Stimulated activated CD4-positive, alpha-beta T cell treated with anti-CD3 and anti-CD28 coated beads, Interleukin-15, amount 100 ng/mL, for 48 hours (primary cell): ENCODE measurements around the gene KLHL6.

Experiments used
- DNase-seq, 2 donors: peaks; one replicate each; pipeline ENCODE4 v3.0.0-alpha.2; 2020; ENCODE audit warnings: low read depth in 2 of 2

KLHL6 gene

DNA sequence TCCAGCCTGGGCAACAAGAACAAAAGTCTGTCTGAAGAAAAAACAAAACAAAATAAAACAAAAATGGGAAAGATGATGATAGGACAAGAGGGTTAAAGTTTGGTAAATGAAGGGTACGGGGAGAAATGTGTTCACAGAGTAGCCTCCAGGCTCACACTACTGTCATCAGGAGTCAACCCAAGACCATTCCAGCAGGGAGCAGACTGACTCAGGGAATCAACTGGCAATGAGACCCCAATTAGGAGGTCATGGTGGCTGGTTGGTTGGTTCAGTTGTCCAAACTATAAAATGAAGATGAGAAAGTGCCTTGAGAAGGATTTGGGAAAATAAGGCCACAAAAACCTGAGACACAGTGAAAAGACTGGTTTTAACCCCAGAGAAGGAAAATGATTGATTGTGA is 51.8 kb downstream of the KLHL6 start:
- DNase-seq: no peak

DNA sequence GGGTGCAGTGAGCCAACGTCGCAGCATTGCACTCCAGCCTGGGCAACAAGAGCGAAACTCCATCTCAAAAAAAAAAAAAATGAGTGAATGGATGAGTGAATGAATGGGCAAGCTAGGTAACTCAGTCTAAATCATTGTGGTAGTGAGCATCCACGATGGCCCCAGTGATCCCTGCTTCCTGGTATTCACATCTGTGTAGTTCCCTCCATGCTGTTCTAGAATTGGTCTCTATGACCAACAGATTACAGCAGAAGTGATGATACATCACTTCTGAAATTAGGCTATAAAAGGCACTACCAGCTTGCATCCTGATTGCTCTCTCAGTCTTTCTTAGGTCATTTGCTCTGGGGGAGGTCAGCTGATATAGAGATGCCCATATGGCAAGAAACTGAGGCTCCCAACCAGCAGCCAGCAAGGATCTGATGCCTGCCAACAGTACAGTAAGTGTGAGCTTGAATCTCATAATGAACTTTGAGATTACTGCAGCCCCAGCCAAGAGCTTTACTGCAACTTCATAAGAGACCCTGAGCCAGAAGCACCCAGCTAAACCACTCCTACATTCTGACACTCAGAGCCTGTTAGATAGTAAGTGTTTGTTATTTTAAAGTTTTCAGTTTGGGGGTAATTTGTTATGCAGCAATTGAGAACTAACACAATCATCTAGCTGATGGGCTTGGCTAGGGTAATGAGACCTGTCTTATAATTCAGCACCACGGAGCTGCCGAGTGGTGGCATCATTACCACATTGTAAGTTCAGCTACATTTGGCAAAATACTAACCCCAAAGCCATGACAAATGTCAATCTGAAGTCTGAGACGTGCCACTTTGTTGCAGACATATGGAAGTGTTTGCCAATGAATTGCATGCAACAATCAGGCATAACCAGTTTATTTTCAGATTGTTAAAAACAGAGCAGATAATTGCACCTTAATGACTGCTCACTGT is 53.0 kb downstream of the KLHL6 start:
- DNase-seq: no peak

- DNase-seq: no peak
Observed at GRCh38 chr3:183500981-183501704, 54.4 kb downstream of the KLHL6 start.

GRCh38 chr3:183500319-183500718 is 55.2 kb downstream of the KLHL6 start:
- no peak for DNase-seq

- no peak for DNase-seq
Observed at GRCh38 chr3:183498634-183499033, 56.9 kb downstream of the KLHL6 start.

- no peak for DNase-seq
Observed at GRCh38 chr3:183497313-183497712, 58.2 kb downstream of the KLHL6 start.

GRCh38 chr3:183496311-183496710 is 59.2 kb downstream of the KLHL6 start:
- DNase-seq: no peak

DNA sequence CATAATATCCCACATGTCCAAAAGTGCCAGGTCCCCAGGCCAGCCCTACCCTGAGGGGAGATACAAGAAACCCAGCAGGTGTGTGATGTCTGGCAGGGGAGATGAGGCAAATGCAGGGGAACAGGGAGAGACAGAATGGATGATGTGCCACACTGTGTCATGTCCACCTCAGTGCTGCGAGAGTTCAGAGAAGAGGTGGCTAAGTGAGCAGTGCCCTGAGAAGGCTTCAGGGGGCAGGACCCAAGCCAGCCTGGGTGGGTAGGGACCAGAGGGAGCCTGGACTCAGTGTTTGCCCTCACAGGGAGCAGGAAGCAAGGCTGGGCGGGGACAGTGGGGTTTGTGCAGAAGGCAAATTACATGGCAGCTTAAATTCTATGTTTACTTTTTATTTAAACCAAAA is 61.2 kb downstream of the KLHL6 start:
- no peak for DNase-seq

GRCh38 chr3:183493296-183494045 is 62.0 kb downstream of the KLHL6 start:
- DNase-seq: no peak

GRCh38 chr3:183492849-183493179 is 62.7 kb downstream of the KLHL6 start:
- no peak for DNase-seq

DNA sequence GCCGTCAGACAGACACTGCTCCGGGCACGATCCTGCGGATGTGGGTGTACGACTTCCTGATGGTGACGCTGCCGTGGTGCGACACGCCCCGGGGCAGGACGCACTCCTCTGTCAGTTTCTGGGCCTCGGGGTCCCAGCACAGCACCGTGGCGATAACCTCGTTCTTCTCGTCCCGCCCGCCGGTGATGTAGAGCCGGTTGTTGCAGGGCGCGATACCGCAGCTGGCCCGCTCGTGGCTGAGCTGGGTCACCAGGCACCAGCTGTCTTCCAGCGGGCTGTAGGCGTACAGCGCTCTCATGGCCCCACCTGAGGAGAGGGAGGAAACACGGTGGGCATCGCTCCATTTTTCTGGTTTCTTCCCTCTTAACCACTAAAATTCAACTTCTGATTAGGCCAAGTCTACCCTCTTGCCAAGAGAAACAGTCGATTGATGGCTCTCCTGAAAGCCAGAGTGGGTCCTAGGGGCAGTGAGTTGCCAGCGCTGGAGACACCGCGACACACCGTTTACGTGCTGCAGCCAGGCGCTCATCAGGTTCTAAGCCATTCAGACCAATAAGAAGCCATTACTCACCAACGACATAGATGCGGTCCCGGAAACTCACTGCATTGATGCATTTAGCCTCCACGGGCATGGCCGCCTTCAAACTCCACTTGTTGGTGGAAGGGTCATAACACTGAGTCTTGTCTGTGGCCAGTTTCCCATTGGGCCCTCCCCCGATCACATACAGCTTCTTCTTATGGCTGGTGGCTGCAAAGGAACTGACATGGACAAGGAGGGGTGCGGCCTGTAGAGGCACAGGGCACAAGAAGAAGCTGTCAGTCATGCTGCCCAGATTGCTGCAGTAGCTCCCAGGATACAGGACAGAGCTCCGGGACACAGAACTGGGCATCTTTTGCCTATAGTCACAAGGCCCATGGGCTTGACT is 63.3 kb downstream of the KLHL6 start:
- no peak for DNase-seq

DNA sequence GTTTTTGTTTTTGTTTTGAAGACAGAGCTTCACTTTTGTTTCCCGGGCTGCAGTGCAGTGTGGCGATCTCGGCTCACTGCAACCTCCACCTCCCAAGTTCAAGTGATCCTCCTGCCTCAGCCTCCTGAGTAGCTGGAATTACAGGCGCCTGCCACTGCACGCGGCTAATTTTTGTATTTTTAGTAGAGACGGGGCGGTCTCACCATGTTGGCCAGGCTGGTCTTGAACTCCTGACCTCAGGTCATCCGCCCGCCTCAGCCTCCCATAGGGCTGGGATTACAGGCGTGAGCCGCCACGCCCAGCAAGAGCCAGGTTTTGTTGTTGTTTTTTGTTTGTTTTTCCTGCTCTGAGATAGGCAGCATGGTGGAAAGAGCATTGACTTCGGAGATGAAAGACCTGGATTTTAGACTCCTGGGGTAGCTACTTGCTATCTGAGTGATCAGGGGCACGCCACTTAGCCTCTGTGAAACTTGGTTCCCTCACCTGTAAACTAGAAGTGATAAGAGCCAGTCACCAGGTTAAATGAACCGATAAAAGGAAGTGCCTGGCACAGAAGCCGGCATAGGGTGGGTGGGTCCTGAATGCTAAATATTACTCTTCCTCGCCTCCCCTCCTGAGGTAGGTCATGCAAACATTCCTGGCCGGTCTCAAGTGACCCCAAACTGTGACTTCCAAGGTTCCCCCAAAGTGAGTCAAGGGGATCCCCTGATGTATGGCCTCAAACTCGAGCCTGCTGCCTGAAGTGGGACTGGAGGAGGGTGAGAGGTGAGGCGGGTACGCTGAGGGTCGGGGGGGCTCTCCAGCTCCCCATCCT is 64.2 kb downstream of the KLHL6 start:
- DNase-seq: no peak

DNA sequence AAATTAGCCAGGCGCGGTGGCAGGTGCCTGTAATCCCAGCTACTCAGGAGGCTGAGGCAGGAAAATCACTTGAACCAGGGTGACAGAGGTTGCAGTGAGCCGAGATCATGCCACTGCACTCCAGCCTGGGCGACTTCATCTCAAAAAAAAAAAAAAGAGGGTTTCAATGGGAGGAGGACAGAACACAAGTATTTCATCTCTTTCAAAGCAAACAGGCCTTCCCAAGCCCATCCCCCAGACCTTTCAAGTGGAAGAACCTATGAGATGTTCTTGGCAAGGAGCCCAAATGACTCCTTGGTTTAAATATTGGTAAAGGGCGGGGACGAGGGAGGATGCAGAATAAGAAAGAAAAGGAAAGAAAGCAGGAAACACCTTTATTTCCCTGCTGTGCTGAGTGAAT is 64.9 kb downstream of the KLHL6 start:
- no peak for DNase-seq

- DNase-seq: no peak
Observed at GRCh38 chr3:183490211-183490601, 65.3 kb downstream of the KLHL6 start.

DNA sequence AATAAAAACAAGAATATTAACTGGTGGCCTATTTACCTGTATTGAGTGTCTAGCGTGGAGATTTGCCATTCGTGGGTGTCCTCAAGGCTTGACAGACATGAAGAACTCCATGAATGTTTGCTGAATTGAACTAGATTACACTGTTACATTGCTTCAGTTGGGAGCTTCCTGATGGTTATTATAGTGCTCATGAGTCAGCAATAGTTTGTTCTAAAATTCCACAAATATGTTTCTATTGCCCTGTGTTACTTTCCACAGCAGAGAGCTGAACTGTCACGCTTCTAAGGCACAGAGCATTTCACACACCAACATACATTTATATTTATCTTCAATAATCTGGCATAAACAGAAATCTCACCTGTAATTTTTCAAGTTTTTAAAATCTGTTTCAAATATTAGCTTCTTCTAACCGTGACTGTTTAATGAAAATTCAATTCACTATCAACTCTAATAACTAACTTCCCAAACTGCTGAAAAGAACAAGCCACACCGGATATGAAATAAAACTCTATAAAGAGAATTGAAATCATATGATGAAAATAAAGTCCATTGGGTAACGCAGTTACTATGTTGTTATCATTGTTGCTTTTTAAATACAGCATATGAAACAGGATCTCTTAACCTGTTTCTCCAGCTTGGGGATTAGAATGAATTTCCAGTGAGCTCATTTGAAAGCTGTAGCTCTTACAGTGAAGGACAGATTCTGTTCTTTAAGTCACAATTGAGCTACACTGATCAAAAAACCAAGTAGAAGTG is 65.9 kb downstream of the KLHL6 start:
- no peak for DNase-seq

GRCh38 chr3:183488343-183488742 is 67.2 kb downstream of the KLHL6 start:
- no peak for DNase-seq

GRCh38 chr3:183487896-183488295 is 67.6 kb downstream of the KLHL6 start:
- DNase-seq: no peak

- DNase-seq: no peak
Observed at GRCh38 chr3:183487016-183487415, 68.5 kb downstream of the KLHL6 start.

DNA sequence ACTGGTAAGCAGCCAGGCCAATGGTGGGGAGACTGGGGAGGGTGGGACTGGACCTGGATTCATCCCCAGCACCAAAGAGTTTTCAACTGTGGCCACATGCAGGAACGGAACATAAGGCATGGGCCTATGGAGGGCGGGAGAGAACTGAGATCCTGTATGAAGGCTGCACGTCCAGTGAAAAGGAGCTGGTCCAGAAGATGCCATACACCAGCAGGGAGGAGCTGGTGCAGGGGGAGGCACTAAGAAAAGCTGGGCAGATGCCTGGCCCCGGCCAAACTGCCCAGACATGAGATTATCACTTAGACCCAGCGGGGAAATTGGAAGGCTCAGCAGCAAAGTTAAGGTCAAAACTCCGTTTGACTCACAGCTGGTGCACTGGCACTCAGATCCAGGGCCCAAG is 69.0 kb downstream of the KLHL6 start:
- no peak for DNase-seq

- DNase-seq: no peak
Observed at GRCh38 chr3:183485585-183485984, 69.9 kb downstream of the KLHL6 start.
